Heart left ventricle (tissue), 16 donors: Measurements from ENCODE around the gene ADAM33. TPM values are rescaled to one million over a fixed set of nuclear protein-coding genes. Genes with fewer than 3 reads are reported as not detected.

Experiments used
- ATAC-seq, 4 donors: fragments of 200-7000 bp; cut with Tn5 transposase; one replicate each; pipeline ENCODE4 v1.9.1; 2020 to 2022; ENCODE audit warnings: moderate library complexity in 4 of 4, mild to moderate bottlenecking in 3 of 4, moderate number of reproducible peaks in 1 of 4
- DNase-seq, 5 donors: peaks; one replicate each; pipeline ENCODE4 v3.0.0-alpha.2; 2020
- H3K27ac ChIP-seq, 12 donors: fragments of 200-600 bp; sonication (generic) in 4 of 12; one replicate each; pipeline versions ENCODE4 v1.5.0 to v1.8.0; 2016 to 2022; ENCODE audit warnings: mild to moderate bottlenecking in 2 of 12
- H3K27me3 ChIP-seq, 9 donors: fragments of 200-600 bp; sonication (generic) in 2 of 9; one replicate each; pipeline versions ENCODE4 v1.5.1 to v1.8.0; 2016 to 2022; ENCODE audit warnings: mild to moderate bottlenecking in 3 of 9
- H3K36me3 ChIP-seq, 9 donors: fragments of 200-600 bp; sonication (generic) in 2 of 9; one replicate each; pipeline versions ENCODE4 v1.5.0 to v1.8.0; 2018 to 2022; ENCODE audit warnings: mild to moderate bottlenecking in 2 of 9
- H3K4me1 ChIP-seq, 12 donors: fragments of 200-600 bp; sonication (generic) in 4 of 12; one replicate each; pipeline versions ENCODE4 v1.5.0 to v1.8.0; 2016 to 2022; ENCODE audit warnings: mild to moderate bottlenecking in 3 of 12
- H3K4me3 ChIP-seq, 12 donors: fragments of 200-600 bp; sonication (generic) in 4 of 12; one replicate each; pipeline versions ENCODE4 v1.5.0 to v1.8.0; 2017 to 2022; ENCODE audit warnings: mild to moderate bottlenecking in 9 of 12, moderate library complexity in 4 of 12
- H3K9me3 ChIP-seq, 12 donors: fragments of 200-600 bp; sonication (generic) in 4 of 12; one replicate each; pipeline versions ENCODE4 v1.5.0 to v1.8.0; 2016 to 2022; ENCODE audit warnings: mild to moderate bottlenecking in 1 of 12
- POLR2A ChIP-seq, 2 donors: fragments of 450-650 bp; IDR thresholded peaks; one replicate each; pipeline ENCODE4 v1.6.1; 2017; ENCODE audit warnings: antibody characterized with exemption in 2 of 2, mild to moderate bottlenecking in 2 of 2, moderate library complexity in 2 of 2
- WGBS, 4 donors: extraction: QIAGEN DNeasy Blood & Tissue Kit in 2 of 4; methylation state at CpG; one replicate each; pipeline versions ENCODE4 v1.1.5 to v1.1.7; 2013 to 2018; 5-methylcytosine and 5-hydroxymethylcytosine counted together
- intact Hi-C, 10 donors: fragments of 100-400 bp; cut with DNase I; formaldehyde crosslinking; loops; one replicate each; pipeline versions ENCODE4 v1.11.1 to v1.14.2; 2022
- polyA plus RNA-seq, 2 donors: library from polyadenylated mRNA; stranded (reverse); fragments of 200-250 nt; gene quantifications; one replicate each; pipeline ENCODE4 v1.2.3, GENCODE V29; 2013
- total RNA-seq, 9 donors: library from RNA; depleted of rRNA in 2 of 9; stranded (reverse); fragments of >200 nt in 2 of 9; fragmentation: NEBNext Ultra II Directional in 3 of 9; extraction: Animal tissue kit (Norgen Biotek cat#: 25700) in 3 of 9; gene quantifications; one replicate each; pipeline versions ENCODE4 v1.1.0 to v1.2.4, GENCODE V29; 2016 to 2023
- TF ChIP-seq, protein P1 (sequence below), 12 donors: fragments of 200-600 bp; sonication (generic) in 4 of 12; IDR thresholded peaks; one replicate each; pipeline versions ENCODE4 v1.5.0 to v1.8.0; 2018 to 2022; ENCODE audit warnings: antibody characterized with exemption in 12 of 12, mild to moderate bottlenecking in 5 of 12
- donor health status: ischemic (EF 13 %, LVEDD 7.1; RV severe dilation, severe dysfunction).
- donor health status: healthy with polysubstance abuse.
- donor health status: DM: no; HTN: yes; CAD: no.
- donor health status: DM: no; HTN: no; CAD: no.
- donor health status: ischemic (EF 25% LVEDD 6.9; RV normal size, moderate dysfunction).
- donor health status: ischemic (EF 25% LVEDD 5.7; RV mildly dilated, moderate dysfunction).
- donor health status: healthy.
- donor health status: DM: yes; HTN: yes; CAD: no.
- donor health status: ischemic (EF 35%, LVEDD 5.7; RV mildly dilated, moderate dysfunction).
- donor health status: nonischemic (EF 11% LVEDD 7.7; RV severe dilation, severe dysfunction).
- donor health status: DM: yes; HTN: yes; CAD: no.
- donor health status: PGD.
- donor health status: ischemic (EF 29% LVEDD 5.4; RV normal size, mild dysfunction).
- donor health status: nonischemic (EF 23%, LVEDD 6.1; RV moderate dilation, normal function).

Gene ADAM33
- total and polyA plus RNA-seq, 11 donors = 2.3 to 21.2 (median 3.5) TPM

DNA sequence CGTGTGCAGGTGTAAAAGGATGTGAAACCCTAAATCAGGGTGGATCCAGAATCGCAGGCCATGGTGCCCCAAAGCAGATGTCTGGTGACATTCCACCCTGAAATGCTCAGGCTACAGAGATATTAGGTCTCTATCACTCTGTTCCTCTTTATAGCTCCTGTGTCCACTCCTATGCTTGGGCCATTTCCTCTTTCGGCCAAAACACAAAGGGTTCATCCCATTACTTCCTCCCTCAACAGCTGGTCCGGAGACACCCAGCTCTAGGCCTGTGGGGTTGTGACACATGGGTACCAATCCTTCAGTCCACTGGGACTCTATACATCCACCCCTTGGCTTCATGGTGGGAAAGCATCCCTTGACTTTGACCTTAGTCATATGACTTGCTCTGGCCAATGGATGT lies 32.3 kb upstream of the ADAM33 start:
- peak overlapping the region in 1 of 12 donors; percentile 79 for H3K27ac ChIP-seq
- H3K4me3 ChIP-seq = no peak overlapping the region
- intact Hi-C loops = loop anchor here in 5 of 10 donors (5.0 to 10.0 kb wide), 5 partner anchors 53 to 371 kb away; partner anchors contain the start of gene ADISSP (in 1 of the 5)
- DNase-seq (peak in 2 of 5 donors; percentile 34 to 54), ATAC-seq (peak in 3 of 4 donors; percentile 17 to 65 (median 36))
- no peaks in the 10 kb centered on the region for H3K9me3 ChIP-seq
- no peak for TF ChIP-seq POLR2A (IDR thresholded peaks at IDR 0.05)
- TF ChIP-seq, protein P1, sequence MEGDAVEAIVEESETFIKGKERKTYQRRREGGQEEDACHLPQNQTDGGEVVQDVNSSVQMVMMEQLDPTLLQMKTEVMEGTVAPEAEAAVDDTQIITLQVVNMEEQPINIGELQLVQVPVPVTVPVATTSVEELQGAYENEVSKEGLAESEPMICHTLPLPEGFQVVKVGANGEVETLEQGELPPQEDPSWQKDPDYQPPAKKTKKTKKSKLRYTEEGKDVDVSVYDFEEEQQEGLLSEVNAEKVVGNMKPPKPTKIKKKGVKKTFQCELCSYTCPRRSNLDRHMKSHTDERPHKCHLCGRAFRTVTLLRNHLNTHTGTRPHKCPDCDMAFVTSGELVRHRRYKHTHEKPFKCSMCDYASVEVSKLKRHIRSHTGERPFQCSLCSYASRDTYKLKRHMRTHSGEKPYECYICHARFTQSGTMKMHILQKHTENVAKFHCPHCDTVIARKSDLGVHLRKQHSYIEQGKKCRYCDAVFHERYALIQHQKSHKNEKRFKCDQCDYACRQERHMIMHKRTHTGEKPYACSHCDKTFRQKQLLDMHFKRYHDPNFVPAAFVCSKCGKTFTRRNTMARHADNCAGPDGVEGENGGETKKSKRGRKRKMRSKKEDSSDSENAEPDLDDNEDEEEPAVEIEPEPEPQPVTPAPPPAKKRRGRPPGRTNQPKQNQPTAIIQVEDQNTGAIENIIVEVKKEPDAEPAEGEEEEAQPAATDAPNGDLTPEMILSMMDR (IDR thresholded peaks at IDR 0.05) = no peak
- H3K4me1 ChIP-seq = peaks cover 0 to 40% (median 11%) of the 10 kb centered on the region in 12 donors
- no peaks in the 10 kb centered on the region for H3K27me3 ChIP-seq
- no peaks in the 10 kb centered on the region for H3K36me3 ChIP-seq
- 71 to 78% (median 75%) methylated on average over 4 of the region's 4 CpGs for WGBS, 4 donors

DNA sequence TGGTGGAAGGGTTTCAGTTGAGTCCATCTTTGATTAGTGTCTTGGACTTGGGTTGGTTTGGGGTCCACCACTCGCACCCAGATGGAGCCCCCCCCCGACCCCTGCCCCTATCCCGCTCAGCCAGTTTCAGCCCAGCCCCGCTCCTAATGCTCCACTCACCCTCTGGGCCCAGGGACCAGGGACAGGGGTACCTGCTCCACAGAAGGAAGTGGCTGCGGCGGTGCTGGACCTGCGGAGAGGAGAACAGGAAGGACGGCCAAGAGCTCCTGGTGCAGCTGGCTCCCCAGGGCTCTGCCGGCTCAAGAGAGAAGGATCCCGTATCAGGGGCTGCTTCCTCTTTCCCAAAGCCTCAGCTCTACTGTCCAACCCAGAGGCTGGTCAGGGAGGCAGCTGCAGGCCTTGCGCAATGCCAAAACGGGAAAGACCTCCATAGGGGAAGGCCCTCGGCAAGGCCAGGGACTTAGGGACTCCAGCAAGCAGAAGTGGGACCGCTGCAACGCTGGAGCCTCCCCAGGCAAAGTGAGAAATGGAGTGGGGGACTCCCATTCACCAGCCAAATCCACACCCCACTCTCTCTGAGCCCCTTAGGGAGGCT lies 30.6 kb upstream of the ADAM33 start, which contains the start of gene SIGLEC1:
Gene SIGLEC1 (minus strand): TSS at position 322 of the 595 bp plus-strand sequence. CDS start 5,472 bp downstream, outside the sequence.
- intact Hi-C loops = loop anchor here in 5 of 10 donors (5.0 to 10.0 kb wide), 5 partner anchors 55 to 372 kb away; partner anchors contain the start of gene ADISSP (in 1 of the 5)
- Histone ChIP-seq H3K4me3 (peak within 1 kb of the TSS in 7 of 12 donors; percentile 15 to 50 (median 25)), H3K27ac (peak within 1 kb of the TSS in 1 of 12 donors; percentile 79), H3K9me3 (no peaks in the 10 kb centered on the region), H3K27me3 (no peaks in the 10 kb centered on the region), H3K4me1 (peaks cover 0 to 40% (median 11%) of the 10 kb centered on the region in 12 donors), H3K36me3 (no peaks in the 10 kb centered on the region)
- TF ChIP-seq, protein P1 (IDR thresholded peaks at IDR 0.05) = no peak
- no peak for TF ChIP-seq POLR2A (IDR thresholded peaks at IDR 0.05)
- ATAC-seq (peak; percentile 41 to 71 (median 60)), DNase-seq (peak; percentile 66 to 87 (median 74))
- 74 to 88% (median 84%) methylated on average over 14 to 15 of the region's 15 CpGs for WGBS, 4 donors

DNA sequence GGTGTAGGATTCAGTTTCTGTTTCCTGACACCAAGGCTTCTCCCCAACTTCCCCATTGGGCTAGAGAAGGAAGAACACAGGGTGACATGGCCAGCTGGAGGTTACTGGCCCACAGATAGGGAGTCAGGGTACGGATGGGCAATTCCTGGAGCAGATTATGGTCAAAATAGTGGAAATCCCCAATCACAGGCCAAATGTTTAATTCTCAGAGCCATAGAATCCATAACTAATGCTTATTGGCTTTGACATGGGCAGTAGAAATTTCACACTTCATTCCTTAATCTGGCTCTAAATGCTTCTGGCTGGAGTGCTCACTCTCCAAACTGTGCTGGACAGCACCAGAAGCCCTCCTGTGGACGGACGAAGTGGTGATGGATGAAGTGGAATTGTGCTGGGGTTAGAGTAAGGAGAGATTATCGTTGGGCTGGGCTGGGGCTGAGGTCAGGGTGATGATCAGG lies 29.7 kb upstream of the ADAM33 start:
- ATAC-seq = peak in 2 of 4 donors; percentile 19 to 23

More for the DNA sequence above, 29.7 kb upstream of the ADAM33 start:
- TF ChIP-seq POLR2A (IDR thresholded peaks at IDR 0.05) = no peak
- TF ChIP-seq, protein P1 (IDR thresholded peaks at IDR 0.05) = no peak
- H3K36me3 ChIP-seq = peaks cover 0 to 5% (median 0%) of the 10 kb centered on the region in 9 donors
- DNase-seq = peak in 3 of 5 donors; percentile 5 to 41 (median 6)
- peak overlapping the region in 1 of 12 donors; percentile 79 for H3K27ac ChIP-seq
- peak overlapping the region in 7 of 12 donors; percentile 4 to 50 (median 25) for H3K4me3 ChIP-seq
- H3K9me3 ChIP-seq = no peaks in the 10 kb centered on the region
- peaks cover 0 to 40% (median 11%) of the 10 kb centered on the region in 12 donors for H3K4me1 ChIP-seq
- no peaks in the 10 kb centered on the region for H3K27me3 ChIP-seq
- intact Hi-C loops = loop anchor here (1.0 to 10.0 kb wide), 9 partner anchors 33 to 373 kb away; partner anchors contain the start of gene ADISSP (in 1 of the 10)
- 68 to 75% (median 71%) methylated on average over 4 of the region's 4 CpGs for WGBS, 4 donors
